Thoracic aorta (tissue), 2 donors: ENCODE measurements around the gene C11orf91. TPM values are rescaled to one million over a fixed set of nuclear protein-coding genes. Genes with fewer than 3 reads are reported as not detected.

ENCODE experiments used
- ATAC-seq: fragments of 150-250 bp; one replicate; pipeline ENCODE4 v1.8.0; 2017; ENCODE audit warnings: low read depth; ENCODE audit not compliant: insufficient number of reproducible peaks, low FRiP score
- DNase-seq: peaks from one replicate; pipeline ENCODE4 v3.0.0-alpha.2; 2020; ENCODE audit warnings: low spot score
- H3K27ac ChIP-seq, 2 donors: fragments of 200-600 bp; sonication (generic); 1 replicate in 1 of 2; 2 replicates in 1 of 2; pipeline ENCODE4 v1.5.1; 2016; ENCODE audit warnings: mild to moderate bottlenecking in 2 of 2, moderate library complexity in 2 of 2
- H3K27me3 ChIP-seq: fragments of 200-600 bp; sonication (generic); replicated peaks from 2 replicates; pipeline ENCODE4 v1.6.0; 2016; ENCODE audit warnings: mild to moderate bottlenecking; ENCODE audit not compliant: insufficient read depth
- H3K36me3 ChIP-seq: fragments of 200-600 bp; sonication (generic); one replicate; pipeline ENCODE4 v1.5.1; 2016
- H3K4me1 ChIP-seq, 2 donors: fragments of 200-600 bp; sonication (generic); 1 replicate in 1 of 2; 2 replicates in 1 of 2; pipeline versions ENCODE4 v1.5.1 to v1.6.0; 2016; ENCODE audit warnings: low read depth in 2 of 2, mild to moderate bottlenecking in 1 of 2; ENCODE audit not compliant: control insufficient read depth in 1 of 2
- H3K4me3 ChIP-seq: fragments of 200-600 bp; sonication (generic); 2 replicates; pipeline ENCODE4 v1.5.1; 2016; ENCODE audit warnings: mild to moderate bottlenecking
- H3K9me3 ChIP-seq: fragments of 200-600 bp; sonication (generic); 2 replicates; pipeline ENCODE4 v1.5.1; 2016
- CTCF ChIP-seq: fragments of 200-600 bp; sonication (generic); IDR thresholded peaks from one replicate; pipeline ENCODE4 v1.5.1; 2019; ENCODE audit warnings: antibody characterized with exemption
- total RNA-seq, 2 donors: library from RNA; depleted of rRNA; stranded (reverse); fragments of >200 nt; gene quantifications; one replicate each; pipeline versions ENCODE4 v1.1.0 to v1.2.3, GENCODE V29; 2016

C11orf91 gene
- total RNA-seq, 2 donors from 2014 or later, result not detected

- no peak for TF ChIP-seq CTCF
These were observed 28.4 kb downstream of the C11orf91 start for GRCh38 chr11:33672273-33672672.

DNA sequence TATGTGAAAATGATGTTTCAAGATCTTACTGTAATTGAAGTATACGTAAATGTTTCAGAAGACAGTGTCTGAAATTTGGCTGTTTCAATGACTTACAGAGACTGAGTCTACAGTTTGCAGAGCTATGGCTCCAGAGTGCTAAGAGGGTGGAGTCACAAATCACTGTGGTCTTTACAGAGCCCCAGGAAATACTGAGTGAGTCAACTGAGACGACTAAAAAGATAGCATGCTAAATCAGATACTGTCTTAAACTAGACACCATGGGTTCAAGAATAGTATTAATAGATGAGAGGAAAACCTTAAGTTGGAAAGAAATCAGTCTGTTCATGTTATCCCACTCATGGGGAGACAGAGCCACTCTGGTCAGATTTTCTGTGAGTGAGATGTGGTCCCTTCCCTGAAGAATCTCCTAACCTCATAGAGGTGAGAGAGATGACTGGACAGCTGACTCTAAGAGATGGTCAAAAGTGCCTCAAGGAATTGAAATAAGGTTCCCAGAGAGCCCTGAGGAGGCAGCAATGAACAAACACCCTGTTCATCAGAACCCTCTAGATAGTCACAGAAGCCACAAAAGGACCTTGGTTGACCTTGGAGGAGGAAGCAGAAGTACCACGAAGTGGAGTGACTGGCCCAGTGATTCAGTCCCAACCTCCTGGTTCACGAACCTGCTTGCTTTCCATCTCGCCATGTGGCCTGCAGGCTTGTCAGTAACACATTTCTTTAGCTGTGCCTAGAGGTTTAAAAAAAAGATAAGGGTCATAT lies 30.2 kb downstream of the C11orf91 start:
- no peak for TF ChIP-seq CTCF
- Histone ChIP-seq H3K4me3 (no peak overlapping the region), H3K36me3 (no peaks in the 10 kb centered on the region), H3K27ac (no peak overlapping the region), H3K9me3 (no peaks in the 10 kb centered on the region), H3K27me3 (no peaks in the 10 kb centered on the region), H3K4me1 (no peaks in the 10 kb centered on the region)
- no peak for DNase-seq
- ATAC-seq, result no peak

More at GRCh38 chr11:33672273-33672672, 28.4 kb downstream of the C11orf91 start:
- Histone ChIP-seq H3K4me3 (no peak overlapping the region), H3K9me3 (no peaks in the 10 kb centered on the region), H3K27me3 (no peaks in the 10 kb centered on the region), H3K36me3 (no peaks in the 10 kb centered on the region), H3K4me1 (no peaks in the 10 kb centered on the region), H3K27ac (no peak overlapping the region)
- DNase-seq, result no peak
- ATAC-seq, result no peak

- ATAC-seq (no peak), DNase-seq (no peak)
- Histone ChIP-seq H3K36me3 (no peaks in the 10 kb centered on the region), H3K27ac (no peak overlapping the region), H3K27me3 (no peaks in the 10 kb centered on the region), H3K9me3 (no peaks in the 10 kb centered on the region), H3K4me3 (no peak overlapping the region), H3K4me1 (no peaks in the 10 kb centered on the region)
- no peak for TF ChIP-seq CTCF
These were observed 30.9 kb downstream of the C11orf91 start for GRCh38 chr11:33669598-33670249.

GRCh38 chr11:33668951-33669596 lies 31.6 kb downstream of the C11orf91 start:
- Histone ChIP-seq H3K9me3 (no peaks in the 10 kb centered on the region), H3K4me3 (no peak overlapping the region), H3K4me1 (no peaks in the 10 kb centered on the region), H3K36me3 (no peaks in the 10 kb centered on the region), H3K27me3 (no peaks in the 10 kb centered on the region), H3K27ac (no peak overlapping the region)
- DNase-seq (no peak), ATAC-seq (no peak)
- TF ChIP-seq CTCF, result no peak

- no peak for ATAC-seq
- H3K4me1 ChIP-seq, result no peaks in the 10 kb centered on the region
These were observed 32.2 kb downstream of the C11orf91 start for GRCh38 chr11:33668468-33668825.

More at GRCh38 chr11:33668468-33668825, 32.2 kb downstream of the C11orf91 start:
- H3K4me3 ChIP-seq, result no peak overlapping the region
- H3K27me3 ChIP-seq, result no peaks in the 10 kb centered on the region
- no peaks in the 10 kb centered on the region for H3K36me3 ChIP-seq
- no peak for DNase-seq
- no peak overlapping the region for H3K27ac ChIP-seq
- TF ChIP-seq CTCF, result no peak
- H3K9me3 ChIP-seq, result no peaks in the 10 kb centered on the region
